Neural cell (in vitro differentiated cells): ENCODE results near the gene KRT36. TPM values are rescaled to one million over a fixed set of nuclear protein-coding genes. Genes with fewer than 3 reads are reported as not detected.

ENCODE experiments used
- H2AFZ ChIP-seq: fragments of 200-600, 300-800 bp; sonication (generic), shearing (Covaris generic); 2 replicates; pipeline ENCODE4 v1.6.0; 2014; ENCODE audit warnings: low read depth, mild to moderate bottlenecking, antibody characterized with exemption, low read length, moderate library complexity
- H3F3A ChIP-seq: fragments of 200-600 bp; shearing (Covaris generic); 2 replicates; pipeline ENCODE4 v1.6.1; 2016; ENCODE audit warnings: mild to moderate bottlenecking, moderate library complexity, mixed read lengths, antibody characterized with exemption, low read length; ENCODE audit not compliant: insufficient read depth, poor library complexity, severe bottlenecking
- H3K27ac ChIP-seq: fragments of 200-600, 300-800 bp; sonication (generic), shearing (Covaris generic); 2 replicates; pipeline ENCODE4 v1.5.1; 2014; ENCODE audit warnings: mild to moderate bottlenecking, low read length, moderate library complexity
- H3K27me3 ChIP-seq: fragments of 300-800, 200-600 bp; sonication (generic), shearing (Covaris generic); 2 replicates; pipeline ENCODE4 v1.6.0; 2014; ENCODE audit warnings: mild to moderate bottlenecking, low read depth, low read length, moderate library complexity; ENCODE audit not compliant: insufficient read depth
- H3K36me3 ChIP-seq: fragments of 300-800, 200-600 bp; sonication (generic), shearing (Covaris generic); 2 replicates; pipeline ENCODE4 v1.5.1; 2014; ENCODE audit warnings: mild to moderate bottlenecking, antibody characterized with exemption, low read length, moderate library complexity; ENCODE audit not compliant: insufficient read depth
- H3K4me2 ChIP-seq: fragments of 300-800, 200-600 bp; sonication (generic), shearing (Covaris generic); 2 replicates; pipeline ENCODE4 v1.6.0; 2014; ENCODE audit warnings: mild to moderate bottlenecking, low read length
- H3K4me3 ChIP-seq: fragments of 300-800, 200-600 bp; sonication (generic), shearing (Covaris generic); 2 replicates; pipeline ENCODE4 v1.5.1; 2014; ENCODE audit warnings: mild to moderate bottlenecking, low read length, moderate library complexity
- H3K79me2 ChIP-seq: fragments of 200-600 bp; shearing (Covaris generic); replicated peaks from 2 replicates; pipeline ENCODE4 v1.6.0; 2014; ENCODE audit warnings: mild to moderate bottlenecking, low read length, moderate library complexity; ENCODE audit not compliant: insufficient read depth
- H3K9ac ChIP-seq: fragments of 300-800, 200-600 bp; sonication (generic), shearing (Covaris generic); 2 replicates; pipeline ENCODE4 v1.6.1; 2016; ENCODE audit warnings: mild to moderate bottlenecking, low read length, mixed read lengths
- H3K9me2 ChIP-seq: fragments of 200-600 bp; shearing (Covaris generic); 2 replicates; pipeline ENCODE4 v1.6.1; 2016; ENCODE audit warnings: mild to moderate bottlenecking, low read length, mixed read lengths; ENCODE audit not compliant: insufficient read depth
- H3K9me3 ChIP-seq: fragments of 200-600, 300-800 bp; sonication (generic), shearing (Covaris generic); 2 replicates; pipeline ENCODE4 v1.6.1; 2016; ENCODE audit warnings: mild to moderate bottlenecking, mixed run types, low read length, moderate library complexity, mixed read lengths
- H4K20me1 ChIP-seq: fragments of 200-600 bp; shearing (Covaris generic); 2 replicates; pipeline ENCODE4 v1.6.1; 2016; ENCODE audit warnings: mild to moderate bottlenecking, mixed run types; ENCODE audit not compliant: insufficient read depth
- CTCF ChIP-seq: fragments of 450-650 bp; IDR thresholded peaks from 2 replicates; pipeline ENCODE4 v1.5.1; 2014; ENCODE audit warnings: antibody characterized with exemption, mild to moderate bottlenecking, moderate library complexity; ENCODE audit not compliant: poor library complexity, severe bottlenecking
- EP300 ChIP-seq: fragments of 450-650 bp; conservative IDR thresholded peaks from 2 replicates; pipeline ENCODE4 v1.6.1; 2014; ENCODE audit warnings: antibody characterized with exemption, mild to moderate bottlenecking, moderate library complexity; ENCODE audit not compliant: poor library complexity, severe bottlenecking
- EZH2 ChIP-seq: fragments of 200-600, 300-800 bp; shearing (Covaris generic), sonication (generic); IDR thresholded peaks from 2 replicates; pipeline ENCODE4 v1.6.1; 2014; ENCODE audit warnings: antibody characterized with exemption, low read length, borderline replicate concordance, mild to moderate bottlenecking; ENCODE audit not compliant: insufficient read depth, poor library complexity, severe bottlenecking
- MXI1 ChIP-seq: fragments of 450-650 bp; conservative IDR thresholded peaks from 2 replicates; pipeline ENCODE4 v1.6.1; 2014; ENCODE audit warnings: antibody characterized with exemption, mild to moderate bottlenecking; ENCODE audit not compliant: poor library complexity, severe bottlenecking
- POLR2AphosphoS5 ChIP-seq: IDR thresholded peaks from 2 replicates; pipeline ENCODE4 v1.6.1; 2012
- RAD21 ChIP-seq: fragments of 450-650 bp; conservative IDR thresholded peaks from 2 replicates; pipeline ENCODE4 v1.6.1; 2014; ENCODE audit warnings: antibody characterized with exemption, mild to moderate bottlenecking, moderate library complexity
- REST ChIP-seq: IDR thresholded peaks from 2 replicates; pipeline ENCODE4 v1.6.1; 2012; ENCODE audit warnings: borderline replicate concordance
- SMC3 ChIP-seq: fragments of 450-650 bp; conservative IDR thresholded peaks from 2 replicates; pipeline ENCODE4 v1.6.1; 2014; ENCODE audit warnings: antibody characterized with exemption, mild to moderate bottlenecking, moderate library complexity; ENCODE audit not compliant: poor library complexity
- TAF1 ChIP-seq: IDR thresholded peaks from 2 replicates; pipeline ENCODE4 v1.6.1; 2012; ENCODE audit warnings: low read depth
- polyA plus RNA-seq: library from polyadenylated mRNA; depleted of rRNA; stranded (reverse); fragments of >200 nt; gene quantifications from 2 replicates; pipeline ENCODE4 v1.2.3, GENCODE V29; 2014

The KRT36 gene
- polyA plus RNA-seq, 1 donor from 2014 or later, result not detected

- Histone ChIP-seq H4K20me1 (no peaks in the 10 kb centered on the region), H3K27me3 (no peaks in the 10 kb centered on the region), H3K4me2 (no peak overlapping the region), H2AFZ (no peak overlapping the region), H3K4me3 (no peak overlapping the region), H3K36me3 (no peaks in the 10 kb centered on the region), H3K27ac (no peak overlapping the region), H3K9me3 (no peaks in the 10 kb centered on the region), H3K9ac (no peak overlapping the region), H3K79me2 (no peaks in the 10 kb centered on the region), H3F3A (no peaks in the 10 kb centered on the region), H3K9me2 (no peaks in the 10 kb centered on the region)
- TF ChIP-seq RAD21 (no peak), CTCF (no peak), REST (no peak), POLR2AphosphoS5 (no peak), MXI1 (no peak), EZH2 (no peak), TAF1 (no peak), EP300 (no peak), SMC3 (no peak)
Observed at GRCh38 chr17:41534899-41535546, 45.3 kb upstream of the KRT36 start.

GRCh38 chr17:41533613-41534012 is 43.9 kb upstream of the KRT36 start:
- H3F3A ChIP-seq, result no peaks in the 10 kb centered on the region
- H3K4me3 ChIP-seq, result no peak overlapping the region
- H3K9me2 ChIP-seq, result no peaks in the 10 kb centered on the region
- no peak overlapping the region for H3K9ac ChIP-seq
- H3K27ac ChIP-seq, result no peak overlapping the region
- peaks cover 8% of the 10 kb centered on the region for H3K27me3 ChIP-seq
- no peaks in the 10 kb centered on the region for H3K36me3 ChIP-seq
- no peak overlapping the region for H2AFZ ChIP-seq
- H3K4me2 ChIP-seq, result no peak overlapping the region
- H3K9me3 ChIP-seq, result no peaks in the 10 kb centered on the region
- H3K79me2 ChIP-seq, result no peaks in the 10 kb centered on the region
- TF ChIP-seq REST, result no peak
- no peak for TF ChIP-seq MXI1
- TF ChIP-seq POLR2AphosphoS5, result no peak
- TF ChIP-seq CTCF, result no peak
- no peaks in the 10 kb centered on the region for H4K20me1 ChIP-seq
